Activated CD8-positive, alpha-beta T cell treated with anti-CD3 and anti-CD28 coated beads for 36 hours (primary cell): ENCODE results near the gene UGCG. TPM values are rescaled to one million over a fixed set of nuclear protein-coding genes. Genes with fewer than 3 reads are reported as not detected.

Experiments used
- ATAC-seq: fragments of 200-7000 bp; cut with Tn5 transposase; one replicate; pipeline ENCODE4 v1.10.0; 2021; ENCODE audit warnings: mild to moderate bottlenecking, moderate library complexity
- CTCF ChIA-PET: fragments of 350-600 bp; sonication (Branson Sonifier 250); formaldehyde crosslinking; loops from one replicate; lab custom pipeline; 2021; ENCODE audit warnings: antibody characterized with exemption; lab: Charles Lee
- POLR2A ChIA-PET: fragments of 350-600 bp; sonication (Branson Sonifier 250); formaldehyde crosslinking; loops from one replicate; lab custom pipeline; 2021; ENCODE audit warnings: antibody characterized with exemption; lab: Charles Lee
- DNase-seq: peaks from one replicate; pipeline ENCODE4 v3.0.0-alpha.2; 2020
- H3K27ac Mint-ChIP-seq: one replicate; pipeline ENCODE4 v1.8.0; 2021; ENCODE audit warnings: mild to moderate bottlenecking, mixed read lengths
- H3K27me3 Mint-ChIP-seq: one replicate; pipeline ENCODE4 v1.8.0; 2021; ENCODE audit warnings: mixed read lengths
- H3K36me3 Mint-ChIP-seq: one replicate; pipeline ENCODE4 v1.8.0; 2021; ENCODE audit warnings: low read depth, mixed read lengths
- H3K4me1 Mint-ChIP-seq: one replicate; pipeline ENCODE4 v1.8.0; 2021; ENCODE audit warnings: low read depth, mixed read lengths
- H3K4me3 Mint-ChIP-seq: one replicate; pipeline ENCODE4 v1.8.0; 2021; ENCODE audit warnings: mild to moderate bottlenecking, moderate library complexity, mixed read lengths
- H3K9me3 Mint-ChIP-seq: one replicate; pipeline ENCODE4 v1.8.0; 2021; ENCODE audit warnings: mixed read lengths
- CTCF ChIP-seq: fragments of 200-600 bp; IDR thresholded peaks from one replicate; pipeline ENCODE4 v1.8.0; 2022; ENCODE audit warnings: antibody characterized with exemption, mild to moderate bottlenecking
- intact Hi-C: fragments of 100-400 bp; cut with micrococcal nuclease; formaldehyde crosslinking; loops from one replicate; pipeline ENCODE4 v1.10.0; 2022
- total RNA-seq, 2 experiments: library from RNA; stranded (reverse); gene quantifications; one replicate each; pipeline ENCODE4 v1.2.3, GENCODE V29; 2021

UGCG gene
- total RNA-seq, 2 experiments from 2014 or later, result 13.5 to 14.3 TPM

GRCh38 chr9:111936391-111936790, 39.8 kb downstream of the UGCG start:
- no peaks in the 10 kb centered on the region for H3K9me3 Mint-ChIP-seq
- CTCF ChIA-PET, result interaction anchor here (0.8 to 1.8 kb wide), 7 partner anchors 10 to 175 kb away, joined by 3 to 7 read pairs (median 3); no protein-coding TSS in a partner anchor
- no peak for DNase-seq
- H3K36me3 Mint-ChIP-seq, result peaks cover 38% of the 10 kb centered on the region
- intact Hi-C loops, result no loop called here
- ATAC-seq, result no peak
- no peaks in the 10 kb centered on the region for H3K27me3 Mint-ChIP-seq
- no peak overlapping the region for H3K4me3 Mint-ChIP-seq
- POLR2A ChIA-PET, result interaction anchor here (0.8 to 2.7 kb wide), 2 partner anchors 13 to 131 kb away, joined by 3 to 6 read pairs; no protein-coding TSS in a partner anchor
- H3K4me1 Mint-ChIP-seq, result peaks cover 26% of the 10 kb centered on the region
- TF ChIP-seq CTCF, result no peak
- H3K27ac Mint-ChIP-seq, result no peak overlapping the region

- no peaks in the 10 kb centered on the region for H3K27me3 Mint-ChIP-seq
- H3K4me3 Mint-ChIP-seq, result peak overlapping the region; percentile 38
- peaks cover 32% of the 10 kb centered on the region for H3K36me3 Mint-ChIP-seq
- DNase-seq (no peak), ATAC-seq (no peak)
- H3K9me3 Mint-ChIP-seq, result no peaks in the 10 kb centered on the region
- peak overlapping the region; percentile 88 for H3K27ac Mint-ChIP-seq
- intact Hi-C loops, result no loop called here
- H3K4me1 Mint-ChIP-seq, result peaks cover 26% of the 10 kb centered on the region
- ChIA-PET CTCF (interaction anchor here (1.0 to 1.8 kb wide), 6 partner anchors 11 to 161 kb away, joined by 3 to 7 read pairs (median 4); no protein-coding TSS in a partner anchor), POLR2A (interaction anchor here (0.6 to 2.9 kb wide), 8 partner anchors 8 to 288 kb away, joined by 3 to 8 read pairs (median 4); no protein-coding TSS in a partner anchor)
- TF ChIP-seq CTCF, result no peak
Observed at GRCh38 chr9:111937301-111937700, 40.7 kb downstream of the UGCG start.

- H3K9me3 Mint-ChIP-seq, result no peaks in the 10 kb centered on the region
- peak; percentile 84 for DNase-seq
- ChIA-PET CTCF (interaction anchor here (1.5 to 1.6 kb wide), 3 partner anchors 23 to 160 kb away, joined by 3 to 6 read pairs (median 4); no protein-coding TSS in a partner anchor), POLR2A (interaction anchor here (0.6 to 2.9 kb wide), 13 partner anchors 9 to 454 kb away, joined by 3 to 8 read pairs (median 3); partner anchors contain the start of genes ECPAS and UGCG)
- H3K4me3 Mint-ChIP-seq, result peak overlapping the region; percentile 38
- no peak for TF ChIP-seq CTCF
- intact Hi-C loops, result no loop called here
- ATAC-seq, result peak; percentile 95
- peak overlapping the region; percentile 88 for H3K27ac Mint-ChIP-seq
- no peaks in the 10 kb centered on the region for H3K27me3 Mint-ChIP-seq
- peaks cover 29% of the 10 kb centered on the region for H3K36me3 Mint-ChIP-seq
- H3K4me1 Mint-ChIP-seq, result peaks cover 26% of the 10 kb centered on the region
Observed at GRCh38 chr9:111937781-111938426, 41.3 kb downstream of the UGCG start.

- DNase-seq (no peak), ATAC-seq (no peak)
- intact Hi-C loops, result no loop called here
- Mint-ChIP-seq H3K27me3 (no peaks in the 10 kb centered on the region), H3K9me3 (no peaks in the 10 kb centered on the region), H3K36me3 (peaks cover 24% of the 10 kb centered on the region), H3K4me3 (peak overlapping the region; percentile 38), H3K27ac (peak overlapping the region; percentile 88), H3K4me1 (peaks cover 24% of the 10 kb centered on the region)
- CTCF ChIA-PET, result interaction anchor here (1.5 to 1.6 kb wide), 2 partner anchors 23 to 41 kb away, joined by 3 to 6 read pairs; no protein-coding TSS in a partner anchor
- POLR2A ChIA-PET, result interaction anchor here (0.7 to 2.9 kb wide), 9 partner anchors 11 to 455 kb away, joined by 3 to 8 read pairs (median 4); partner anchors contain the start of genes ECPAS and UGCG
- TF ChIP-seq CTCF, result no peak
Observed at GRCh38 chr9:111938427-111938800, 41.8 kb downstream of the UGCG start.

GRCh38 chr9:111939322-111939721, 42.7 kb downstream of the UGCG start:
- intact Hi-C loops, result no loop called here
- Mint-ChIP-seq H3K4me3 (no peak overlapping the region), H3K27me3 (no peaks in the 10 kb centered on the region), H3K9me3 (no peaks in the 10 kb centered on the region), H3K27ac (peak overlapping the region; percentile 88), H3K4me1 (peaks cover 24% of the 10 kb centered on the region), H3K36me3 (peaks cover 18% of the 10 kb centered on the region)
- TF ChIP-seq CTCF, result no peak
- DNase-seq, result no peak
- ChIA-PET CTCF (no interaction called here), POLR2A (interaction anchor here (1.8 to 2.9 kb wide), 2 partner anchors 16 to 20 kb away, joined by 3 to 7 read pairs; no protein-coding TSS in a partner anchor)
- no peak for ATAC-seq
